Esophagus squamous epithelium (tissue), 5 donors: ENCODE data around the gene PPY. TPM values are rescaled to one million over a fixed set of nuclear protein-coding genes. Genes with fewer than 3 reads are reported as not detected.

ENCODE experiments used
- DNase-seq: peaks from one replicate; lab custom pipeline; 2025; lab: John Stamatoyannopoulos, UW
- H3K27ac ChIP-seq, 4 donors: fragments of 200-600 bp; sonication (generic); one replicate each; pipeline ENCODE4 v1.5.1; 2016 to 2019; ENCODE audit warnings: mild to moderate bottlenecking in 1 of 4
- H3K27me3 ChIP-seq, 4 donors: fragments of 200-600 bp; sonication (generic); 1 replicate in 3 of 4; 2 replicates in 1 of 4; pipeline versions ENCODE4 v1.5.1 to v1.6.0; 2017 to 2021; ENCODE audit warnings: antibody characterized with exemption in 1 of 4
- H3K36me3 ChIP-seq, 3 donors: fragments of 200-600 bp; sonication (generic); one replicate each; pipeline ENCODE4 v1.5.1; 2016 to 2019
- H3K4me1 ChIP-seq, 3 donors: fragments of 200-600 bp; sonication (generic); one replicate each; pipeline ENCODE4 v1.5.1; 2017 to 2019
- H3K4me3 ChIP-seq, 4 donors: fragments of 200-600 bp; sonication (generic); 1 replicate in 3 of 4; 2 replicates in 1 of 4; pipeline ENCODE4 v1.5.1; 2016 to 2019; ENCODE audit warnings: mild to moderate bottlenecking in 2 of 4, moderate library complexity in 1 of 4
- H3K9me3 ChIP-seq, 3 donors: fragments of 200-600 bp; sonication (generic); one replicate each; pipeline ENCODE4 v1.5.1; 2016 to 2019
- POLR2A ChIP-seq, 4 donors: fragments of 450-650 bp; IDR thresholded peaks; one replicate each; pipeline ENCODE4 v1.6.1; 2017; ENCODE audit warnings: antibody characterized with exemption in 4 of 4, mild to moderate bottlenecking in 4 of 4, moderate library complexity in 3 of 4
- WGBS, 2 donors: methylation state at CpG; one replicate each; pipeline ENCODE4 v1.1.5; 2018; 5-methylcytosine and 5-hydroxymethylcytosine counted together
- intact Hi-C: fragments of 100-400 bp; cut with DNase I; formaldehyde crosslinking; loops from one replicate; pipeline ENCODE4 v1.15.0; 2022
- total RNA-seq, 4 donors: library from RNA; depleted of rRNA; stranded (reverse); fragments of >200 nt; gene quantifications; one replicate each; pipeline ENCODE4 v1.1.0, GENCODE V29; 2016
- TF ChIP-seq, protein P1 (sequence below), 6 experiments: fragments of 450-650 bp in 4 of 6; fragments of 200-600 bp in 2 of 6; sonication (generic) in 2 of 6; IDR thresholded peaks; one replicate each; pipeline ENCODE4 v1.5.1; 2016 to 2019; ENCODE audit warnings: antibody characterized with exemption in 6 of 6, mild to moderate bottlenecking in 4 of 6, moderate library complexity in 4 of 6
- donor health status: DM: yes; HTN: yes; CAD: no.

The PPY gene
- total RNA-seq, 4 donors from 2014 or later, result not detected

GRCh38 chr17:43905400-43905984 lies 36.8 kb downstream of the PPY start:
- Histone ChIP-seq H3K27ac (peak overlapping the region in 3 of 4 donors; percentile 85 to 94 (median 89)), H3K9me3 (no peaks in the 10 kb centered on the region), H3K36me3 (no peaks in the 10 kb centered on the region), H3K4me1 (peaks cover 23 to 44% (median 38%) of the 10 kb centered on the region in 3 donors), H3K4me3 (peak overlapping the region in 2 of 4 donors; percentile 64 to 81), H3K27me3 (peaks cover 0 to 71% (median 6%) of the 10 kb centered on the region in 4 donors)
- WGBS, 2 donors, result 17 to 70% methylated on average over 1 of the region's 3 CpGs
- intact Hi-C loops, result no loop called here
- no peak for TF ChIP-seq POLR2A (IDR thresholded peaks at IDR 0.05)
- TF ChIP-seq, protein P1, sequence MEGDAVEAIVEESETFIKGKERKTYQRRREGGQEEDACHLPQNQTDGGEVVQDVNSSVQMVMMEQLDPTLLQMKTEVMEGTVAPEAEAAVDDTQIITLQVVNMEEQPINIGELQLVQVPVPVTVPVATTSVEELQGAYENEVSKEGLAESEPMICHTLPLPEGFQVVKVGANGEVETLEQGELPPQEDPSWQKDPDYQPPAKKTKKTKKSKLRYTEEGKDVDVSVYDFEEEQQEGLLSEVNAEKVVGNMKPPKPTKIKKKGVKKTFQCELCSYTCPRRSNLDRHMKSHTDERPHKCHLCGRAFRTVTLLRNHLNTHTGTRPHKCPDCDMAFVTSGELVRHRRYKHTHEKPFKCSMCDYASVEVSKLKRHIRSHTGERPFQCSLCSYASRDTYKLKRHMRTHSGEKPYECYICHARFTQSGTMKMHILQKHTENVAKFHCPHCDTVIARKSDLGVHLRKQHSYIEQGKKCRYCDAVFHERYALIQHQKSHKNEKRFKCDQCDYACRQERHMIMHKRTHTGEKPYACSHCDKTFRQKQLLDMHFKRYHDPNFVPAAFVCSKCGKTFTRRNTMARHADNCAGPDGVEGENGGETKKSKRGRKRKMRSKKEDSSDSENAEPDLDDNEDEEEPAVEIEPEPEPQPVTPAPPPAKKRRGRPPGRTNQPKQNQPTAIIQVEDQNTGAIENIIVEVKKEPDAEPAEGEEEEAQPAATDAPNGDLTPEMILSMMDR (IDR thresholded peaks at IDR 0.05), result no peak
- DNase-seq, result no peak

DNA sequence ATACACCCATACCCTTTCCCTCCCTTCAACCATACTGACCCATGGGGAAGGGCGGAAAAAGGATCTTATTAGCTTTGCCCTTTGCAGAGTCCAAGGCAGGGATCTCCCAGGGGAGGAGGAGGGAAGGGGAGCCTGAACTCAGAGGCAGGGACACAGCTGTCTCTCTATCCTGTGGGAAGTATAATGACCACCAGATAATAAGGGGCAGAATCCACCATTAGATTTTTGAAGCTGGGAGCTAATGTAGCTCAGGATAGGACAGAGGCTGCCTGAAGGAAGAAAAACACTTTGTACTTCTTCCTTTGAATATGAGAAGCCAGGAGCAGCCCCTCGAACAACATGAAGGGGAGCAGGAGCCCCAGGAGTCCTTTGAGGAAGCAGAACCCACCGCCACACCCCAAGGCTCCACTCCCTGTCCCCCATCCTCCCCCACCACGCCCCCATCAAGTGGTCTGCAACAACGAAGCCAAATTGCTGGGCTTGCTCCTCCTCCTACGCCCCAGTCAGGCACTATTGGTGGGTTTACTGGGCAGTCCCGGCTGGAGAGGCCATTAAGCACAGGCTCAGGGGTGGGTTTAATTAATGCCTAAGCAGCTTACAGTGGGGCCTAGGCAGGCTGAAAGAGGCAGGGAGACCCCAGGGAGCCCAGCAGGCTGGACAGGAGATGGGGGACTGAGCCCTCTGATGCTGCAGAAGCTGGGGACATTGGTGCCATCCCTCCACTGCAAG lies 40.3 kb downstream of the PPY start:
- Histone ChIP-seq H3K9me3 (no peaks in the 10 kb centered on the region), H3K4me3 (no peak overlapping the region), H3K27me3 (peaks cover 0 to 52% (median 3%) of the 10 kb centered on the region in 4 donors), H3K4me1 (peaks cover 17 to 56% (median 34%) of the 10 kb centered on the region in 3 donors), H3K27ac (no peak overlapping the region), H3K36me3 (no peaks in the 10 kb centered on the region)
- DNase-seq, result no peak
- intact Hi-C loops, result no loop called here
- TF ChIP-seq POLR2A (IDR thresholded peaks at IDR 0.05), result no peak
- TF ChIP-seq, protein P1 (IDR thresholded peaks at IDR 0.05), result no peak
- 76 to 100% methylated on average over 2 to 4 of the region's 7 CpGs for WGBS, 2 donors

- H3K36me3 ChIP-seq, result no peaks in the 10 kb centered on the region
- TF ChIP-seq, protein P1 (IDR thresholded peaks at IDR 0.05), result no peak
- no peak for TF ChIP-seq POLR2A (IDR thresholded peaks at IDR 0.05)
- intact Hi-C loops, result no loop called here
- H3K4me3 ChIP-seq, result peak overlapping the region; percentile 8 to 64 (median 40)
- H3K9me3 ChIP-seq, result no peaks in the 10 kb centered on the region
- no peak for DNase-seq
- peaks cover 8 to 47% (median 25%) of the 10 kb centered on the region in 3 donors for H3K4me1 ChIP-seq
- 13 to 31% methylated on average over 8 to 11 of the region's 13 CpGs for WGBS, 2 donors
- H3K27ac ChIP-seq, result no peak overlapping the region
- peaks cover 0 to 42% (median 0%) of the 10 kb centered on the region in 4 donors for H3K27me3 ChIP-seq
Observed at GRCh38 chr17:43900858-43901754, 41.2 kb downstream of the PPY start.

- Histone ChIP-seq H3K4me1 (peaks cover 5 to 39% (median 17%) of the 10 kb centered on the region in 3 donors), H3K9me3 (no peaks in the 10 kb centered on the region), H3K36me3 (no peaks in the 10 kb centered on the region), H3K27me3 (peaks cover 0 to 35% (median 0%) of the 10 kb centered on the region in 4 donors), H3K27ac (no peak overlapping the region), H3K4me3 (peak overlapping the region; percentile 8 to 64 (median 40))
- no peak for DNase-seq
- intact Hi-C loops, result no loop called here
- 0 to 13% methylated on average over 3 to 5 of the region's 31 CpGs for WGBS, 2 donors
- TF ChIP-seq, protein P1 (IDR thresholded peaks at IDR 0.05), result no peak
- no peak for TF ChIP-seq POLR2A (IDR thresholded peaks at IDR 0.05)
Observed at GRCh38 chr17:43900183-43900857, 42.0 kb downstream of the PPY start.
